ENCODE data around the gene SPAG9.

The SPAG9 gene

DNA sequence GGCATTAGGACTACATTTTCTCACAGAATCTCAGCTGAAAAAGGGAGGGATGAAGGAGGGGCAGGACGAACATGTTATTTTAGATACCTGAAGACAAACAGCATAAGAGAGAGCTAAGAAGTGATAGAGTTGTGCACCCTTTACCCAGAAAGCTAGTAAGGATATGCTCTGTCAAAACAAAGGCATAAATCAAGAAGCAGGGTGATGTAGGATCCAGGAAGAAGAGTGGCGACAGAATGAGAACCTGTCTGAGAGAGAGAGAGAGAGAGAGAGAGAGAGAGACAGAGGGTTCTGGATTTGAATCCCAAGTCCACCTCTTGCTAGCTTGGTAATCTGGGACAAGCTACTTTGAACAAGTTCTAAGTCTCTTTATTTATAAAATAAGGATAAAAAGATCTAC lies 103.4 kb downstream of the SPAG9 start:
- peaks cover 47 to 73% of the 10 kb centered on the region in 2 experiments for H3K36me3 ChIP-seq (ENCODE audit: control insufficient read depth in 2 of 2, insufficient read depth in 1 of 2, low read length in 2 of 2)
- CTCF ChIA-PET, result interaction anchor here (1.0 to 1.5 kb wide), 4 partner anchors 8 to 136 kb away, joined by 3 to 5 read pairs (median 4); partner anchors contain the start of gene NME1
- POLR2A ChIA-PET, result interaction anchor here (0.8 kb wide), 1 partner anchor 151 kb away, joined by 3 read pairs; the partner anchor contains the start of gene TOB1
- no peaks in the 10 kb centered on the region for H3K9me3 ChIP-seq (ENCODE audit: control insufficient read depth, insufficient read depth, low read depth, low read length)
- H3K27ac ChIP-seq (ENCODE audit: extremely low read depth, low read depth, low read length), result no peak overlapping the region
- no peak overlapping the region for H3K4me3 ChIP-seq (ENCODE audit: low read depth, low read length)
- TF ChIP-seq, protein P1, sequence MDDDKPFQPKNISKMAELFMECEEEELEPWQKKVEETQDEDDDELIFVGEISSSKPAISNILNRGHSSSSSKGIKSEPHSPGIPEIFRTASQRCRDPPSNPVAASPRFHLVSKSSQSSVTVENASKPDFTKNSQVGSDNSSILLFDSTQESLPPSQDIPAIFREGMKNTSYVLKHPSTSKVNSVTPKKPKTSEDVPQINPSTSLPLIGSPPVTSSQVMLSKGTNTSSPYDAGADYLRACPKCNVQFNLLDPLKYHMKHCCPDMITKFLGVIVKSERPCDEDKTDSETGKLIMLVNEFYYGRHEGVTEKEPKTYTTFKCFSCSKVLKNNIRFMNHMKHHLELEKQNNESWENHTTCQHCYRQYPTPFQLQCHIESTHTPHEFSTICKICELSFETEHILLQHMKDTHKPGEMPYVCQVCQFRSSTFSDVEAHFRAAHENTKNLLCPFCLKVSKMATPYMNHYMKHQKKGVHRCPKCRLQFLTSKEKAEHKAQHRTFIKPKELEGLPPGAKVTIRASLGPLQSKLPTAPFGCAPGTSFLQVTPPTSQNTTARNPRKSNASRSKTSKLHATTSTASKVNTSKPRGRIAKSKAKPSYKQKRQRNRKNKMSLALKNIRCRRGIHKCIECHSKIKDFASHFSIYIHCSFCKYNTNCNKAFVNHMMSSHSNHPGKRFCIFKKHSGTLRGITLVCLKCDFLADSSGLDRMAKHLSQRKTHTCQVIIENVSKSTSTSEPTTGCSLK (tag by site-specific recombination; IDR thresholded peaks at IDR 0.05), result no peak
- TF ChIP-seq ZNF596 (tag by site-specific recombination; IDR thresholded peaks at IDR 0.05), result peak; percentile 68
- H3K4me1 ChIP-seq (ENCODE audit: control insufficient read depth, insufficient read depth, low read length), result no peaks in the 10 kb centered on the region

DNA sequence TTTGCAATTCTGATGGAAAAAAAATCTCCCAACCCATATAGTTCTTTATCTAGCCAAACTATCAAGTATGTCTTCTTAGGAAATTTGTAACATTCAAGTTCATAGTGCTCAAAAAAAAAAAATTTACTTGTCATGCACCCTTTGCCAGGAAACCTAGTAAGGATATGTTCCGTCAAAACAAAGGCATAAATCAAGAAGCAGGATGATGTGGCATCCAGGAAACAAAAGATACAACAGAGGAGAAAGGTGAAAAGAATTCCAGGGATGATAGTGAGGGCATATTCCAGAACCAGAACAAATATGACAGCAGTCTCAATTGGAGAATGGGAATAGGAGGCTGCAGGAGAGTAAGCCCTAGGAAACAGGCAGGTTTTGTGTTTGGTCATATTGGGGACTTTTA lies 104.6 kb downstream of the SPAG9 start:
- CTCF ChIA-PET, result no interaction called here
- TF ChIP-seq ZNF76 (tag by site-specific recombination; IDR thresholded peaks at IDR 0.05; ENCODE audit: borderline replicate concordance, low read depth), result no peak
- TF ChIP-seq ZNF600 (tag by site-specific recombination; IDR thresholded peaks at IDR 0.05), result peak; percentile 95
- Histone ChIP-seq H3K9me3 (ENCODE audit: control insufficient read depth, insufficient read depth, low read depth, low read length) (no peaks in the 10 kb centered on the region), H3K36me3 (ENCODE audit: control insufficient read depth in 2 of 2, insufficient read depth in 1 of 2, low read length in 2 of 2) (peaks cover 54 to 72% of the 10 kb centered on the region in 2 experiments), H3K4me3 (ENCODE audit: low read depth, low read length) (no peak overlapping the region), H3K27ac (ENCODE audit: extremely low read depth, low read depth, low read length) (no peak overlapping the region), H3K4me1 (ENCODE audit: control insufficient read depth, insufficient read depth, low read length) (no peaks in the 10 kb centered on the region)
- POLR2A ChIA-PET, result no interaction called here

- H3K9me3 ChIP-seq (ENCODE audit: control insufficient read depth, insufficient read depth, low read depth, low read length), result no peaks in the 10 kb centered on the region
- TF ChIP-seq ZNF510 (tag by site-specific recombination; IDR thresholded peaks at IDR 0.05; ENCODE audit: insufficient replicate concordance) (no peak), IKZF3 (tag by site-specific recombination; IDR thresholded peaks at IDR 0.05) (no peak), PRDM1 (tag by site-specific recombination; IDR thresholded peaks at IDR 0.05) (peak; percentile 57)
- H3K4me1 ChIP-seq (ENCODE audit: control insufficient read depth, insufficient read depth, low read length), result no peaks in the 10 kb centered on the region
- CTCF ChIA-PET, result interaction anchor here (0.7 to 1.6 kb wide), 6 partner anchors 10 to 54 kb away, joined by 4 to 7 read pairs (median 6); no protein-coding TSS in a partner anchor
- H3K27ac ChIP-seq (ENCODE audit: extremely low read depth, low read depth, low read length), result no peak overlapping the region
- peaks cover 53 to 70% of the 10 kb centered on the region in 2 experiments for H3K36me3 ChIP-seq (ENCODE audit: control insufficient read depth in 2 of 2, insufficient read depth in 1 of 2, low read length in 2 of 2)
- H3K4me3 ChIP-seq (ENCODE audit: low read depth, low read length), result no peak overlapping the region
- POLR2A ChIA-PET, result interaction anchor here (1.2 kb wide), 1 partner anchor 105 kb away, joined by 3 read pairs; the partner anchor contains the start of gene SPAG9
Observed at GRCh38 chr17:51015145-51015558, 105.5 kb downstream of the SPAG9 start.

GRCh38 chr17:51014129-51014528 lies 106.5 kb downstream of the SPAG9 start:
- ChIA-PET POLR2A (interaction anchor here (1.2 kb wide), 1 partner anchor 106 kb away, joined by 3 read pairs; the partner anchor contains the start of gene SPAG9), CTCF (interaction anchor here (0.8 to 1.6 kb wide), 7 partner anchors 9 to 261 kb away, joined by 3 to 7 read pairs (median 6); no protein-coding TSS in a partner anchor)
- Histone ChIP-seq H3K36me3 (ENCODE audit: control insufficient read depth in 2 of 2, insufficient read depth in 1 of 2, low read length in 2 of 2) (peaks cover 43 to 67% of the 10 kb centered on the region in 2 experiments), H3K4me3 (ENCODE audit: low read depth, low read length) (no peak overlapping the region), H3K9me3 (ENCODE audit: control insufficient read depth, insufficient read depth, low read depth, low read length) (no peaks in the 10 kb centered on the region), H3K27ac (ENCODE audit: extremely low read depth, low read depth, low read length) (no peak overlapping the region), H3K4me1 (ENCODE audit: control insufficient read depth, insufficient read depth, low read length) (no peaks in the 10 kb centered on the region)
- TF ChIP-seq, protein P2, sequence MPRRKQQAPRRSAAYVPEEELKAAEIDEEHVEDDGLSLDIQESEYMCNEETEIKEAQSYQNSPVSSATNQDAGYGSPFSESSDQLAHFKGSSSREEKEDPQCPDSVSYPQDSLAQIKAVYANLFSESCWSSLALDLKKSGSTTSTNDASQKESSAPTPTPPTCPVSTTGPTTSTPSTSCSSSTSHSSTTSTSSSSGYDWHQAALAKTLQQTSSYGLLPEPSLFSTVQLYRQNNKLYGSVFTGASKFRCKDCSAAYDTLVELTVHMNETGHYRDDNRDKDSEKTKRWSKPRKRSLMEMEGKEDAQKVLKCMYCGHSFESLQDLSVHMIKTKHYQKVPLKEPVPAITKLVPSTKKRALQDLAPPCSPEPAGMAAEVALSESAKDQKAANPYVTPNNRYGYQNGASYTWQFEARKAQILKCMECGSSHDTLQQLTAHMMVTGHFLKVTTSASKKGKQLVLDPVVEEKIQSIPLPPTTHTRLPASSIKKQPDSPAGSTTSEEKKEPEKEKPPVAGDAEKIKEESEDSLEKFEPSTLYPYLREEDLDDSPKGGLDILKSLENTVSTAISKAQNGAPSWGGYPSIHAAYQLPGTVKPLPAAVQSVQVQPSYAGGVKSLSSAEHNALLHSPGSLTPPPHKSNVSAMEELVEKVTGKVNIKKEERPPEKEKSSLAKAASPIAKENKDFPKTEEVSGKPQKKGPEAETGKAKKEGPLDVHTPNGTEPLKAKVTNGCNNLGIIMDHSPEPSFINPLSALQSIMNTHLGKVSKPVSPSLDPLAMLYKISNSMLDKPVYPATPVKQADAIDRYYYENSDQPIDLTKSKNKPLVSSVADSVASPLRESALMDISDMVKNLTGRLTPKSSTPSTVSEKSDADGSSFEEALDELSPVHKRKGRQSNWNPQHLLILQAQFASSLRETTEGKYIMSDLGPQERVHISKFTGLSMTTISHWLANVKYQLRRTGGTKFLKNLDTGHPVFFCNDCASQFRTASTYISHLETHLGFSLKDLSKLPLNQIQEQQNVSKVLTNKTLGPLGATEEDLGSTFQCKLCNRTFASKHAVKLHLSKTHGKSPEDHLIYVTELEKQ (tag by site-specific recombination; IDR thresholded peaks at IDR 0.05; ENCODE audit: borderline replicate concordance), result no peak
- TF ChIP-seq, protein P3, sequence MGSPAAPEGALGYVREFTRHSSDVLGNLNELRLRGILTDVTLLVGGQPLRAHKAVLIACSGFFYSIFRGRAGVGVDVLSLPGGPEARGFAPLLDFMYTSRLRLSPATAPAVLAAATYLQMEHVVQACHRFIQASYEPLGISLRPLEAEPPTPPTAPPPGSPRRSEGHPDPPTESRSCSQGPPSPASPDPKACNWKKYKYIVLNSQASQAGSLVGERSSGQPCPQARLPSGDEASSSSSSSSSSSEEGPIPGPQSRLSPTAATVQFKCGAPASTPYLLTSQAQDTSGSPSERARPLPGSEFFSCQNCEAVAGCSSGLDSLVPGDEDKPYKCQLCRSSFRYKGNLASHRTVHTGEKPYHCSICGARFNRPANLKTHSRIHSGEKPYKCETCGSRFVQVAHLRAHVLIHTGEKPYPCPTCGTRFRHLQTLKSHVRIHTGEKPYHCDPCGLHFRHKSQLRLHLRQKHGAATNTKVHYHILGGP (tag by site-specific recombination; IDR thresholded peaks at IDR 0.05), result no peak
- no peak for TF ChIP-seq ZNF76 (tag by site-specific recombination; IDR thresholded peaks at IDR 0.05; ENCODE audit: borderline replicate concordance, low read depth)
- no peak for TF ChIP-seq ZNF221 (tag by site-specific recombination; IDR thresholded peaks at IDR 0.05; ENCODE audit: borderline replicate concordance)
- no peak for TF ChIP-seq ZEB2 (tag by site-specific recombination; IDR thresholded peaks at IDR 0.05)
- TF ChIP-seq ZNF292 (tag by site-specific recombination; IDR thresholded peaks at IDR 0.05; ENCODE audit: borderline replicate concordance, low read depth), result no peak
- TF ChIP-seq PRDM10 (tag by site-specific recombination; IDR thresholded peaks at IDR 0.05), result no peak
- TF ChIP-seq ZNF791 (tag by site-specific recombination; IDR thresholded peaks at IDR 0.05), result no peak
- TF ChIP-seq, protein P4, sequence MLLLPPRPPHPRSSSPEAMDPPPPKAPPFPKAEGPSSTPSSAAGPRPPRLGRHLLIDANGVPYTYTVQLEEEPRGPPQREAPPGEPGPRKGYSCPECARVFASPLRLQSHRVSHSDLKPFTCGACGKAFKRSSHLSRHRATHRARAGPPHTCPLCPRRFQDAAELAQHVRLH (tag by site-specific recombination; IDR thresholded peaks at IDR 0.05), result no peak
